HEK293 (cell line): ENCODE measurements around the gene ANKH.

Experiments
- CTCF ChIA-PET: fragments of 350-600 bp; formaldehyde crosslinking; extraction: SDS; loops from one replicate; lab custom pipeline; 2021; ENCODE audit warnings: antibody characterized with exemption; lab: Yijun Ruan, JAX
- POLR2A ChIA-PET: fragments of 300-600 bp; formaldehyde crosslinking; extraction: SDS; loops from one replicate; lab custom pipeline; 2020; ENCODE audit warnings: antibody characterized with exemption, inconsistent platforms; lab: Yijun Ruan, JAX
- H3K27ac ChIP-seq: fragments of 200-500 bp; sonication (Bioruptor generic); 2 replicates; pipeline ENCODE4 v1.5.1; 2014; ENCODE audit warnings: low read depth, low read length, control low read depth, inconsistent platforms; ENCODE audit errors: extremely low read depth
- H3K36me3 ChIP-seq, 2 experiments: fragments of 200-500 bp in 1 of 2; sonication (Bioruptor generic) in 1 of 2; 1 replicate in 1 of 2; 2 replicates in 1 of 2; pipeline ENCODE4 v1.5.1; 2014 to 2017; ENCODE audit warnings: inconsistent platforms in 2 of 2, low read length in 2 of 2; ENCODE audit not compliant: control insufficient read depth in 2 of 2, insufficient read depth in 1 of 2
- H3K4me1 ChIP-seq: fragments of 200-500 bp; sonication (Bioruptor generic); 2 replicates; pipeline ENCODE4 v1.5.1; 2014; ENCODE audit warnings: mild to moderate bottlenecking, low read length, inconsistent platforms; ENCODE audit not compliant: control insufficient read depth, insufficient read depth
- H3K4me3 ChIP-seq: 2 replicates; pipeline ENCODE4 v1.5.1; 2011; ENCODE audit warnings: low read depth, mild to moderate bottlenecking, control low read depth, low read length, moderate library complexity
- H3K9me3 ChIP-seq: fragments of 200-500 bp; sonication (Bioruptor generic); 2 replicates; pipeline ENCODE4 v1.5.1; 2014; ENCODE audit warnings: low read depth, low read length, inconsistent platforms; ENCODE audit not compliant: control insufficient read depth, insufficient read depth
- EGR2 ChIP-seq: fragments of 450-650 bp; formaldehyde crosslinking; IDR thresholded peaks from 2 replicates; pipeline ENCODE4 v1.5.1; 2016; ENCODE audit warnings: low read depth, missing biosample characterization, missing genetic modification characterization
- FEZF1 ChIP-seq: fragments of 450-650 bp; formaldehyde crosslinking; IDR thresholded peaks from 2 replicates; pipeline ENCODE4 v1.5.1; 2016; ENCODE audit warnings: missing biosample characterization, missing genetic modification characterization
- GLIS2 ChIP-seq: fragments of 450-650 bp; formaldehyde crosslinking; IDR thresholded peaks from 2 replicates; pipeline ENCODE4 v1.5.1; 2016; ENCODE audit warnings: missing biosample characterization, missing genetic modification characterization
- KLF1 ChIP-seq: fragments of 450-650 bp; formaldehyde crosslinking; IDR thresholded peaks from 2 replicates; pipeline ENCODE4 v1.5.1; 2016; ENCODE audit warnings: missing biosample characterization, missing genetic modification characterization
- KLF8 ChIP-seq: fragments of 450-650 bp; formaldehyde crosslinking; IDR thresholded peaks from 2 replicates; pipeline ENCODE4 v1.5.1; 2016; ENCODE audit warnings: missing biosample characterization, missing genetic modification characterization
- SP2 ChIP-seq: fragments of 450-650 bp; formaldehyde crosslinking; IDR thresholded peaks from 2 replicates; pipeline ENCODE4 v1.5.1; 2016; ENCODE audit warnings: missing biosample characterization, missing genetic modification characterization
- ZBTB48 ChIP-seq: fragments of 450-650 bp; formaldehyde crosslinking; IDR thresholded peaks from 2 replicates; pipeline ENCODE4 v1.5.1; 2016; ENCODE audit warnings: missing biosample characterization, missing genetic modification characterization
- ZBTB8A ChIP-seq: fragments of 450-650 bp; formaldehyde crosslinking; IDR thresholded peaks from 2 replicates; pipeline ENCODE4 v1.5.1; 2016; ENCODE audit warnings: missing biosample characterization, missing genetic modification characterization
- ZFHX2 ChIP-seq: fragments of 450-650 bp; formaldehyde crosslinking; conservative IDR thresholded peaks from 2 replicates; pipeline ENCODE4 v1.5.1; 2016; ENCODE audit warnings: missing biosample characterization, missing genetic modification characterization
- TF ChIP-seq, protein P1 (sequence below): fragments of 450-650 bp; formaldehyde crosslinking; IDR thresholded peaks from 2 replicates; pipeline ENCODE4 v1.5.1; 2017; ENCODE audit warnings: missing biosample characterization, missing genetic modification characterization
- TF ChIP-seq, protein P2 (sequence below): fragments of 450-650 bp; formaldehyde crosslinking; IDR thresholded peaks from 2 replicates; pipeline ENCODE4 v1.5.1; 2016; ENCODE audit warnings: missing biosample characterization, missing genetic modification characterization
- TF ChIP-seq, protein P3 (sequence below): fragments of 450-650 bp; formaldehyde crosslinking; optimal IDR thresholded peaks from 2 replicates; pipeline ENCODE3; 2016; ENCODE audit warnings: missing biosample characterization, mild to moderate bottlenecking, missing genetic modification characterization
- TF ChIP-seq, protein P4 (sequence below): fragments of 450-650 bp; formaldehyde crosslinking; IDR thresholded peaks from 2 replicates; pipeline ENCODE4 v1.5.1; 2017; ENCODE audit warnings: missing biosample characterization, missing genetic modification characterization
- TF ChIP-seq, protein P5 (sequence below): fragments of 450-650 bp; formaldehyde crosslinking; conservative IDR thresholded peaks from 2 replicates; pipeline ENCODE4 v1.5.1; 2016; ENCODE audit warnings: low read depth, missing biosample characterization, missing genetic modification characterization
- TF ChIP-seq, protein P6 (sequence below): fragments of 450-650 bp; formaldehyde crosslinking; IDR thresholded peaks from 2 replicates; pipeline ENCODE4 v1.5.1; 2016; ENCODE audit warnings: missing biosample characterization, missing genetic modification characterization
- TF ChIP-seq, protein P7 (sequence below): fragments of 450-650 bp; formaldehyde crosslinking; IDR thresholded peaks from 2 replicates; pipeline ENCODE4 v1.5.1; 2016; ENCODE audit warnings: missing biosample characterization, missing genetic modification characterization

ANKH gene

DNA sequence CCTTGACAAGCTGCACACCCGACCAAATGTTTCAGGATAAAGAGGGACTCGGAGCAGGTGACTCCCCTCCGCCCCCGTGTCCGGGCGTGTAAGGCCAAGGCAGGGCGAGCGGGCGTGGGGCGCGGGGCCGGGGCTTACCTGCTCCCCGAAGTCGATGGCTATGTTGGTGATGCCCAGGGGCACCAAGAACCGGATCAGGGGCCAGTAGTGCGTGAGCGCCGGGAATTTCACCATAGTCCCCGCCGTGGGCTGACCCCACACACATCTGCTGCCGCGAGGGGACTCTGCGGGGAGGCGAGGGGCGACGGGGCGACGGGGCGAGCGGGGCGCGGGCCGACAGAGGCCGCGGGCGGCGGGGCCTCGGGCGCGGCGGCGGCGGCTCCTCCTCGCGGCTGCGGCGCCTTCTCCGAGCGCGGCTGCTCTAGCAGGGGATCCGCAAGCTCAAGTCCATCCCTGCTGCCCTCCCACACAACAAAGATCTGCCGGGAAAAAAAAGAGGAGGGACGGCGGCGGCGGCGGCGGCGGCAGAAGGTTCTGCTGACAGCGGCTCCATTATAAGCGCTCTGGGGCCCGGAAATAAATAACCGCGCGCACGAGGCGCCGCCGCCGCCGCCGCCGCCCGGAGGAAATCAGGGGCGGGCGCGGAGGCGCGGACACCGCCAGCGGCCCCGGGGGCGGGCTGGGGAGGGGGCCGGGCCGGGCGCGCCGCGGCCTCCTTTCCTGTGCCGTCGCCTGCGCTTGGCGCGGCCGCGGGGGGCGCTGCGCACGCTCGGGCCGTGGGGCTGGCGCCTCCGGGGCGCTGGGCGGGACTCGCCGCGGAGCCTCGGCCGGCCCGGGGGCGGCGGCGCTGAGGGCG lies at the start of gene ANKH:
Gene ANKH (minus strand): TSS at position 565 of the 856 bp plus-strand sequence. CDS start 331 bp downstream, at position 234.
- no peaks in the 10 kb centered on the region for H3K9me3 ChIP-seq
- peak within 1 kb of the TSS; percentile 82 for H3K4me3 ChIP-seq
- H3K4me1 ChIP-seq, result peaks cover 14% of the 10 kb centered on the region; the same call in 1 of the 2 replicates
- TF ChIP-seq ZBTB8A (tag by site-specific recombination), result peak; percentile 83
- TF ChIP-seq, protein P1, sequence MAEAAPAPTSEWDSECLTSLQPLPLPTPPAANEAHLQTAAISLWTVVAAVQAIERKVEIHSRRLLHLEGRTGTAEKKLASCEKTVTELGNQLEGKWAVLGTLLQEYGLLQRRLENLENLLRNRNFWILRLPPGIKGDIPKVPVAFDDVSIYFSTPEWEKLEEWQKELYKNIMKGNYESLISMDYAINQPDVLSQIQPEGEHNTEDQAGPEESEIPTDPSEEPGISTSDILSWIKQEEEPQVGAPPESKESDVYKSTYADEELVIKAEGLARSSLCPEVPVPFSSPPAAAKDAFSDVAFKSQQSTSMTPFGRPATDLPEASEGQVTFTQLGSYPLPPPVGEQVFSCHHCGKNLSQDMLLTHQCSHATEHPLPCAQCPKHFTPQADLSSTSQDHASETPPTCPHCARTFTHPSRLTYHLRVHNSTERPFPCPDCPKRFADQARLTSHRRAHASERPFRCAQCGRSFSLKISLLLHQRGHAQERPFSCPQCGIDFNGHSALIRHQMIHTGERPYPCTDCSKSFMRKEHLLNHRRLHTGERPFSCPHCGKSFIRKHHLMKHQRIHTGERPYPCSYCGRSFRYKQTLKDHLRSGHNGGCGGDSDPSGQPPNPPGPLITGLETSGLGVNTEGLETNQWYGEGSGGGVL (tag by site-specific recombination), result no peak
- TF ChIP-seq, protein P2, sequence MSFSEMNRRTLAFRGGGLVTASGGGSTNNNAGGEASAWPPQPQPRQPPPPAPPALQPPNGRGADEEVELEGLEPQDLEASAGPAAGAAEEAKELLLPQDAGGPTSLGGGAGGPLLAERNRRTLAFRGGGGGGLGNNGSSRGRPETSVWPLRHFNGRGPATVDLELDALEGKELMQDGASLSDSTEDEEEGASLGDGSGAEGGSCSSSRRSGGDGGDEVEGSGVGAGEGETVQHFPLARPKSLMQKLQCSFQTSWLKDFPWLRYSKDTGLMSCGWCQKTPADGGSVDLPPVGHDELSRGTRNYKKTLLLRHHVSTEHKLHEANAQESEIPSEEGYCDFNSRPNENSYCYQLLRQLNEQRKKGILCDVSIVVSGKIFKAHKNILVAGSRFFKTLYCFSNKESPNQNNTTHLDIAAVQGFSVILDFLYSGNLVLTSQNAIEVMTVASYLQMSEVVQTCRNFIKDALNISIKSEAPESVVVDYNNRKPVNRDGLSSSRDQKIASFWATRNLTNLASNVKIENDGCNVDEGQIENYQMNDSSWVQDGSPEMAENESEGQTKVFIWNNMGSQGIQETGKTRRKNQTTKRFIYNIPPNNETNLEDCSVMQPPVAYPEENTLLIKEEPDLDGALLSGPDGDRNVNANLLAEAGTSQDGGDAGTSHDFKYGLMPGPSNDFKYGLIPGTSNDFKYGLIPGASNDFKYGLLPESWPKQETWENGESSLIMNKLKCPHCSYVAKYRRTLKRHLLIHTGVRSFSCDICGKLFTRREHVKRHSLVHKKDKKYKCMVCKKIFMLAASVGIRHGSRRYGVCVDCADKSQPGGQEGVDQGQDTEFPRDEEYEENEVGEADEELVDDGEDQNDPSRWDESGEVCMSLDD (tag by site-specific recombination), result peak; percentile 48; the same call in 1 of the 2 replicates
- TF ChIP-seq, protein P3, sequence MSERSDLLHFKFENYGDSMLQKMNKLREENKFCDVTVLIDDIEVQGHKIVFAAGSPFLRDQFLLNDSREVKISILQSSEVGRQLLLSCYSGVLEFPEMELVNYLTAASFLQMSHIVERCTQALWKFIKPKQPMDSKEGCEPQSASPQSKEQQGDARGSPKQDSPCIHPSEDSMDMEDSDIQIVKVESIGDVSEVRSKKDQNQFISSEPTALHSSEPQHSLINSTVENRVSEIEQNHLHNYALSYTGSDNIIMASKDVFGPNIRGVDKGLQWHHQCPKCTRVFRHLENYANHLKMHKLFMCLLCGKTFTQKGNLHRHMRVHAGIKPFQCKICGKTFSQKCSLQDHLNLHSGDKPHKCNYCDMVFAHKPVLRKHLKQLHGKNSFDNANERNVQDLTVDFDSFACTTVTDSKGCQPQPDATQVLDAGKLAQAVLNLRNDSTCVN (tag by site-specific recombination), result peak; percentile 68
- TF ChIP-seq, protein P4, sequence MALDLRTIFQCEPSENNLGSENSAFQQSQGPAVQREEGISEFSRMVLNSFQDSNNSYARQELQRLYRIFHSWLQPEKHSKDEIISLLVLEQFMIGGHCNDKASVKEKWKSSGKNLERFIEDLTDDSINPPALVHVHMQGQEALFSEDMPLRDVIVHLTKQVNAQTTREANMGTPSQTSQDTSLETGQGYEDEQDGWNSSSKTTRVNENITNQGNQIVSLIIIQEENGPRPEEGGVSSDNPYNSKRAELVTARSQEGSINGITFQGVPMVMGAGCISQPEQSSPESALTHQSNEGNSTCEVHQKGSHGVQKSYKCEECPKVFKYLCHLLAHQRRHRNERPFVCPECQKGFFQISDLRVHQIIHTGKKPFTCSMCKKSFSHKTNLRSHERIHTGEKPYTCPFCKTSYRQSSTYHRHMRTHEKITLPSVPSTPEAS (tag by site-specific recombination), result 0 out of 2 replicates have a peak, but pooled peaks have one; percentile 19
- TF ChIP-seq, protein P5, sequence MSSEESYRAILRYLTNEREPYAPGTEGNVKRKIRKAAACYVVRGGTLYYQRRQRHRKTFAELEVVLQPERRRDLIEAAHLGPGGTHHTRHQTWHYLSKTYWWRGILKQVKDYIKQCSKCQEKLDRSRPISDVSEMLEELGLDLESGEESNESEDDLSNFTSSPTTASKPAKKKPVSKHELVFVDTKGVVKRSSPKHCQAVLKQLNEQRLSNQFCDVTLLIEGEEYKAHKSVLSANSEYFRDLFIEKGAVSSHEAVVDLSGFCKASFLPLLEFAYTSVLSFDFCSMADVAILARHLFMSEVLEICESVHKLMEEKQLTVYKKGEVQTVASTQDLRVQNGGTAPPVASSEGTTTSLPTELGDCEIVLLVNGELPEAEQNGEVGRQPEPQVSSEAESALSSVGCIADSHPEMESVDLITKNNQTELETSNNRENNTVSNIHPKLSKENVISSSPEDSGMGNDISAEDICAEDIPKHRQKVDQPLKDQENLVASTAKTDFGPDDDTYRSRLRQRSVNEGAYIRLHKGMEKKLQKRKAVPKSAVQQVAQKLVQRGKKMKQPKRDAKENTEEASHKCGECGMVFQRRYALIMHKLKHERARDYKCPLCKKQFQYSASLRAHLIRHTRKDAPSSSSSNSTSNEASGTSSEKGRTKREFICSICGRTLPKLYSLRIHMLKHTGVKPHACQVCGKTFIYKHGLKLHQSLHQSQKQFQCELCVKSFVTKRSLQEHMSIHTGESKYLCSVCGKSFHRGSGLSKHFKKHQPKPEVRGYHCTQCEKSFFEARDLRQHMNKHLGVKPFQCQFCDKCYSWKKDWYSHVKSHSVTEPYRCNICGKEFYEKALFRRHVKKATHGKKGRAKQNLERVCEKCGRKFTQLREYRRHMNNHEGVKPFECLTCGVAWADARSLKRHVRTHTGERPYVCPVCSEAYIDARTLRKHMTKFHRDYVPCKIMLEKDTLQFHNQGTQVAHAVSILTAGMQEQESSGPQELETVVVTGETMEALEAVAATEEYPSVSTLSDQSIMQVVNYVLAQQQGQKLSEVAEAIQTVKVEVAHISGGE (tag by site-specific recombination), result 0 out of 2 replicates have a peak, but pooled peaks have one; percentile 26
- TF ChIP-seq SP2 (tag by site-specific recombination), result peak; percentile 28; the same call in 1 of the 2 replicates
- TF ChIP-seq GLIS2 (tag by site-specific recombination), result peak; percentile 61; the same call in 1 of the 2 replicates
- 0 out of 2 replicates have a peak, but pooled peaks have one; percentile 24 for TF ChIP-seq EGR2 (tag by site-specific recombination)
- peak; percentile 43 for TF ChIP-seq ZFHX2 (tag by site-specific recombination)
- TF ChIP-seq, protein P6, sequence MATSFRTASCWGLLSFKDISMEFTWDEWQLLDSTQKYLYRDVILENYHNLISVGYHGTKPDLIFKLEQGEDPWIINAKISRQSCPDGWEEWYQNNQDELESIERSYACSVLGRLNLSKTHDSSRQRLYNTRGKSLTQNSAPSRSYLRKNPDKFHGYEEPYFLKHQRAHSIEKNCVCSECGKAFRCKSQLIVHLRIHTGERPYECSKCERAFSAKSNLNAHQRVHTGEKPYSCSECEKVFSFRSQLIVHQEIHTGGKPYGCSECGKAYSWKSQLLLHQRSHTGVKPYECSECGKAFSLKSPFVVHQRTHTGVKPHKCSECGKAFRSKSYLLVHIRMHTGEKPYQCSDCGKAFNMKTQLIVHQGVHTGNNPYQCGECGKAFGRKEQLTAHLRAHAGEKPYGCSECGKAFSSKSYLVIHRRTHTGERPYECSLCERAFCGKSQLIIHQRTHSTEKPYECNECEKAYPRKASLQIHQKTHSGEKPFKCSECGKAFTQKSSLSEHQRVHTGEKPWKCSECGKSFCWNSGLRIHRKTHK (tag by site-specific recombination), result no peak
- TF ChIP-seq, protein P7, sequence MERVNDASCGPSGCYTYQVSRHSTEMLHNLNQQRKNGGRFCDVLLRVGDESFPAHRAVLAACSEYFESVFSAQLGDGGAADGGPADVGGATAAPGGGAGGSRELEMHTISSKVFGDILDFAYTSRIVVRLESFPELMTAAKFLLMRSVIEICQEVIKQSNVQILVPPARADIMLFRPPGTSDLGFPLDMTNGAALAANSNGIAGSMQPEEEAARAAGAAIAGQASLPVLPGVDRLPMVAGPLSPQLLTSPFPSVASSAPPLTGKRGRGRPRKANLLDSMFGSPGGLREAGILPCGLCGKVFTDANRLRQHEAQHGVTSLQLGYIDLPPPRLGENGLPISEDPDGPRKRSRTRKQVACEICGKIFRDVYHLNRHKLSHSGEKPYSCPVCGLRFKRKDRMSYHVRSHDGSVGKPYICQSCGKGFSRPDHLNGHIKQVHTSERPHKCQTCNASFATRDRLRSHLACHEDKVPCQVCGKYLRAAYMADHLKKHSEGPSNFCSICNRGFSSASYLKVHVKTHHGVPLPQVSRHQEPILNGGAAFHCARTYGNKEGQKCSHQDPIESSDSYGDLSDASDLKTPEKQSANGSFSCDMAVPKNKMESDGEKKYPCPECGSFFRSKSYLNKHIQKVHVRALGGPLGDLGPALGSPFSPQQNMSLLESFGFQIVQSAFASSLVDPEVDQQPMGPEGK, result 0 out of 2 replicates have a peak, but pooled peaks have one; percentile 10
- peak; percentile 78 for TF ChIP-seq ZBTB48
- TF ChIP-seq KLF8 (tag by site-specific recombination), result peak; percentile 54; the same call in 1 of the 2 replicates
- TF ChIP-seq KLF1 (tag by site-specific recombination), result no peak
- no peak for TF ChIP-seq FEZF1 (tag by site-specific recombination)
- TF ChIP-seq, all 188 proteins: peak for 12
- ChIA-PET POLR2A (interaction anchor here (0.7 to 1.5 kb wide), 2 partner anchors 9 to 381 kb away, joined by 5 to 6 read pairs; no protein-coding TSS in a partner anchor), CTCF (interaction anchor here (0.6 to 1.0 kb wide), 8 partner anchors 10 to 864 kb away, joined by 3 to 5 read pairs (median 3); no protein-coding TSS in a partner anchor)
- Histone ChIP-seq H3K36me3 (no peaks in the 10 kb centered on the region), H3K27ac (peak within 1 kb of the TSS; percentile 90)
